ENCODE data around the gene CCNB2. TPM values are rescaled to one million over a fixed set of nuclear protein-coding genes. Genes with fewer than 3 reads are reported as not detected.

Gene CCNB2
- polyA plus RNA-seq, 1 donor from 2014 or later = 4.4 TPM

DNA sequence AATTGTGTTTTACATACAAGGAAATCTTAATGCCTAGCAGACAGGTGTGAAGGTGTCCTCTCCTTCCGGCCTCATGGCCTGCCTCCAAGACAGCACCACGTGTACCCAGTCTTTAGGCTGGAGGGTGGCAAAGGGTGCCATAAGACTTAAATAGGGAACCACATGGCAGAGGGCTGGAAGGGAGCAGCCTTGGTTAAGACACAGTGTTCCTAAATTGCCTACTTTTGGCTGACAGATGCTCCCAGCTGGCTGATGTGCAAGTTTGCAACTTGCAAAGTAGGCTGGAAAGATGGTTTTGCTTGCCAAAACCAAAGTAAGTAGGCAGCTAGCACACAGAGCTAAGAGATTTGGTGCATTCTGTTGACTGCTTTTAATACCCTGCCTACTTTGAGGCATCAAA is 45.2 kb downstream of the CCNB2 start:
- H3K36me3 ChIP-seq (ENCODE audit: insufficient read depth, low read length) = no peaks in the 10 kb centered on the region
- H3K4me2 ChIP-seq (ENCODE audit: low read length) = no peak overlapping the region
- H3K4me3 ChIP-seq (ENCODE audit: low read length) = no peak overlapping the region
- H3K27me3 ChIP-seq (ENCODE audit: insufficient read depth, low read depth, low read length) = no peaks in the 10 kb centered on the region
- no peaks in the 10 kb centered on the region for H3K79me2 ChIP-seq (replicated peaks; ENCODE audit: insufficient read depth, low read length)
- no peaks in the 10 kb centered on the region for H3K9me3 ChIP-seq (ENCODE audit: low read length)
- H4K20me1 ChIP-seq (ENCODE audit: insufficient read depth) = no peaks in the 10 kb centered on the region
- H3K9me2 ChIP-seq (ENCODE audit: insufficient read depth, low read length) = no peaks in the 10 kb centered on the region
- H3K9ac ChIP-seq (ENCODE audit: low read length) = no peak overlapping the region
- TF ChIP-seq TAF1 (IDR thresholded peaks at IDR 0.05; ENCODE audit: low read depth) (no peak), MXI1 (conservative IDR thresholded peaks at IDR 0.05; ENCODE audit: poor library complexity, severe bottlenecking) (no peak)
- TF ChIP-seq, protein P1, sequence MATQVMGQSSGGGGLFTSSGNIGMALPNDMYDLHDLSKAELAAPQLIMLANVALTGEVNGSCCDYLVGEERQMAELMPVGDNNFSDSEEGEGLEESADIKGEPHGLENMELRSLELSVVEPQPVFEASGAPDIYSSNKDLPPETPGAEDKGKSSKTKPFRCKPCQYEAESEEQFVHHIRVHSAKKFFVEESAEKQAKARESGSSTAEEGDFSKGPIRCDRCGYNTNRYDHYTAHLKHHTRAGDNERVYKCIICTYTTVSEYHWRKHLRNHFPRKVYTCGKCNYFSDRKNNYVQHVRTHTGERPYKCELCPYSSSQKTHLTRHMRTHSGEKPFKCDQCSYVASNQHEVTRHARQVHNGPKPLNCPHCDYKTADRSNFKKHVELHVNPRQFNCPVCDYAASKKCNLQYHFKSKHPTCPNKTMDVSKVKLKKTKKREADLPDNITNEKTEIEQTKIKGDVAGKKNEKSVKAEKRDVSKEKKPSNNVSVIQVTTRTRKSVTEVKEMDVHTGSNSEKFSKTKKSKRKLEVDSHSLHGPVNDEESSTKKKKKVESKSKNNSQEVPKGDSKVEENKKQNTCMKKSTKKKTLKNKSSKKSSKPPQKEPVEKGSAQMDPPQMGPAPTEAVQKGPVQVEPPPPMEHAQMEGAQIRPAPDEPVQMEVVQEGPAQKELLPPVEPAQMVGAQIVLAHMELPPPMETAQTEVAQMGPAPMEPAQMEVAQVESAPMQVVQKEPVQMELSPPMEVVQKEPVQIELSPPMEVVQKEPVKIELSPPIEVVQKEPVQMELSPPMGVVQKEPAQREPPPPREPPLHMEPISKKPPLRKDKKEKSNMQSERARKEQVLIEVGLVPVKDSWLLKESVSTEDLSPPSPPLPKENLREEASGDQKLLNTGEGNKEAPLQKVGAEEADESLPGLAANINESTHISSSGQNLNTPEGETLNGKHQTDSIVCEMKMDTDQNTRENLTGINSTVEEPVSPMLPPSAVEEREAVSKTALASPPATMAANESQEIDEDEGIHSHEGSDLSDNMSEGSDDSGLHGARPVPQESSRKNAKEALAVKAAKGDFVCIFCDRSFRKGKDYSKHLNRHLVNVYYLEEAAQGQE (IDR thresholded peaks at IDR 0.05; ENCODE audit: borderline replicate concordance) = no peak
- H3F3A ChIP-seq (ENCODE audit: insufficient read depth, low read length, poor library complexity, severe bottlenecking) = no peaks in the 10 kb centered on the region
- no peak overlapping the region for H2AFZ ChIP-seq (ENCODE audit: low read depth, low read length)
- H3K27ac ChIP-seq (ENCODE audit: low read length) = no peak overlapping the region

DNA sequence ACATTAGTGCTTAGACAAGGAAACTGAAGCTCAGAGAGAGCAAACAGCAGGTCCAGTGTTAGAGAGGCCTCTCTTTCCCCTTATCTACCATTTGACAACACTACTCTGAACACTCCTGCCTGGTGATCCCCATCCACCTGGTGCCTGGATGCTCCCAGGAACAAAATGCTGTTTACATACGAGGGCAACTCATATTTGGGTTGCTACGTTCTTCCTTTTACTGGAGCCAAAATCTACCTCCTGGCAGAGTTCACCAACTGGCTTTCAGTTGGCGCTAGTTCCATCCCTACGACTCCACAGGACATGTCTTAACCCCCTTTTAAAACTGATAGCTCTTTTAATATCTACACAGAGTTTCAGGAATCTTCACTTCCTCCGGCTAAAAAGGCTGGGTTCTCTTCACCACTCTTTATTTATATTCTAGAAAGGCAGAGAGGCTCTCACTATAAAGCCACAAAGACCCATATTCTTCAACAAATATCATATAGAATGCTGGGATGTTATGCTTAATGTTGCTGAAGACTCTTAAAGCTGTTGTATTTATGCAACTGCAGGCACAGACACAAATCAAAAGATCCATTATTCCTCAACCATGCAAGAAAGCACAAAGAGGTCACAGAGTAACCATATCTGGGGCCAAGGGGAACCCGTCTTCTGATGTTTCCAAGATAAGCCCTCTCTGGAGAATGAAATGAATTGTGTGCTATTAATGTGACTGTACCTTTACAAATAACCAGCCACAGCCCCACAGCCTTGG is 47.9 kb downstream of the CCNB2 start:
- Histone ChIP-seq H3K9me3 (ENCODE audit: low read length) (no peaks in the 10 kb centered on the region), H3K27ac (ENCODE audit: low read length) (no peak overlapping the region), H3K27me3 (ENCODE audit: insufficient read depth, low read depth, low read length) (no peaks in the 10 kb centered on the region), H2AFZ (ENCODE audit: low read depth, low read length) (no peak overlapping the region), H3K4me2 (ENCODE audit: low read length) (no peak overlapping the region), H3K9me2 (ENCODE audit: insufficient read depth, low read length) (no peaks in the 10 kb centered on the region), H3F3A (ENCODE audit: insufficient read depth, low read length, poor library complexity, severe bottlenecking) (no peaks in the 10 kb centered on the region), H3K79me2 (replicated peaks; ENCODE audit: insufficient read depth, low read length) (no peaks in the 10 kb centered on the region), H3K9ac (ENCODE audit: low read length) (no peak overlapping the region), H3K4me3 (ENCODE audit: low read length) (no peak overlapping the region), H4K20me1 (ENCODE audit: insufficient read depth) (no peaks in the 10 kb centered on the region), H3K36me3 (ENCODE audit: insufficient read depth, low read length) (no peaks in the 10 kb centered on the region)
- TF ChIP-seq POLR2AphosphoS5 (IDR thresholded peaks at IDR 0.05) (no peak), TAF1 (IDR thresholded peaks at IDR 0.05; ENCODE audit: low read depth) (no peak), EP300 (conservative IDR thresholded peaks at IDR 0.05; ENCODE audit: poor library complexity, severe bottlenecking) (no peak)
- TF ChIP-seq, protein P1 (IDR thresholded peaks at IDR 0.05; ENCODE audit: borderline replicate concordance) = no peak
- TF ChIP-seq, protein P2, sequence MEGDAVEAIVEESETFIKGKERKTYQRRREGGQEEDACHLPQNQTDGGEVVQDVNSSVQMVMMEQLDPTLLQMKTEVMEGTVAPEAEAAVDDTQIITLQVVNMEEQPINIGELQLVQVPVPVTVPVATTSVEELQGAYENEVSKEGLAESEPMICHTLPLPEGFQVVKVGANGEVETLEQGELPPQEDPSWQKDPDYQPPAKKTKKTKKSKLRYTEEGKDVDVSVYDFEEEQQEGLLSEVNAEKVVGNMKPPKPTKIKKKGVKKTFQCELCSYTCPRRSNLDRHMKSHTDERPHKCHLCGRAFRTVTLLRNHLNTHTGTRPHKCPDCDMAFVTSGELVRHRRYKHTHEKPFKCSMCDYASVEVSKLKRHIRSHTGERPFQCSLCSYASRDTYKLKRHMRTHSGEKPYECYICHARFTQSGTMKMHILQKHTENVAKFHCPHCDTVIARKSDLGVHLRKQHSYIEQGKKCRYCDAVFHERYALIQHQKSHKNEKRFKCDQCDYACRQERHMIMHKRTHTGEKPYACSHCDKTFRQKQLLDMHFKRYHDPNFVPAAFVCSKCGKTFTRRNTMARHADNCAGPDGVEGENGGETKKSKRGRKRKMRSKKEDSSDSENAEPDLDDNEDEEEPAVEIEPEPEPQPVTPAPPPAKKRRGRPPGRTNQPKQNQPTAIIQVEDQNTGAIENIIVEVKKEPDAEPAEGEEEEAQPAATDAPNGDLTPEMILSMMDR (IDR thresholded peaks at IDR 0.05; ENCODE audit: poor library complexity, severe bottlenecking) = no peak

All from neural cell (in vitro differentiated cells).